ENCODE results near the gene EMP2.
"Not testable (repeated sequence)": the region's sequence is repeated elsewhere in the genome, so short reads cannot be mapped to it uniquely, and the experiment has no call there.

EMP2 gene

GRCh38 chr16:10579575-10579964, 828 bp downstream of the EMP2 start:
- in situ Hi-C loops (cut with MboI; ENCODE audit: low sequenced_read_pairs): no loop called here

GRCh38 chr16:10578474-10579316, 1.7 kb downstream of the EMP2 start:
- in situ Hi-C loops (cut with MboI; ENCODE audit: low sequenced_read_pairs): no loop called here

DNA sequence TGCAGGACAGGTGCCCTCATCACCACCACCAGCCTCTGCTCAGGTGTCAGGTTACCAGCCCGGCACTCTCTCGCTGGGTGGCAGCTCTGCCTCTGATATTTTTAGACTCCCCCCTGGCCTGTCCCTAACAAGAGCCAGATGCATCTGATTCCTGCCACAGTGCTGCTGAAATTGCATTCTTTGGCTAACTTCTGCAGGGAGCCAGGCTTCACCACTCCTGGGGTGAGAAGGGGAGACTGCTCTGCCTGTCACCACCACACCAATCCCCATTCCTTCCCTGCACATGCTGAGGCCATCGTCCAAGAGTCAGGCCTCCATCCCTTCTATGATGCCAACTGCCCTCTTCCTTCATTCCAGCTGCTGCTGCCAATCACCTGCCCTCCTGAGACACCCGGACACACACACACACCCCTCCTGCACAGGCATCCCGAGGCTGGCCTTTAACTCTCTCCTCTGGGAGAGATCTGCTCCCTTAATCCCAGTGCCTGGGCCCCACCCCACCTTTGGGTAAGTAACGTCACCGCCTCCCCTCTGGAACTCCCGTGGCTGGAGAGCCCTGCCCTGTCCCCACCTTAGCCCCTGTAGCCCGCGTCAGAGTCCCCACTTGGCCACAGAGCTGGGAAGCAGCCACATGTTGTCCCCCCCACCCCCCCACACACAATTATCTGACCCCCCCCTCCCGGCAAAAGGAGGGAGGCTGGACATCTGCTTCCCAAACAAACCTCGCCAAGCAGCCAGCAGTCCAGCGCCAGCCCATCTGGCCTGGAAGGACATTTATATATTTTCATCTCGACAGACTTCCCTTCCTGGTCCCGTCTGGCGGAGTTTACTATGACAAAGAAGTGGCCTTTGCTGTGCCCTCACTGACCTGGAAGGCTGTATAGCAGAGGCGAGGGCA, 2.8 kb downstream of the EMP2 start:
- in situ Hi-C loops (cut with MboI; ENCODE audit: low sequenced_read_pairs): no loop called here

GRCh38 chr16:10576390-10577304, 3.8 kb downstream of the EMP2 start:
- in situ Hi-C loops (cut with MboI; ENCODE audit: low sequenced_read_pairs): no loop called here

GRCh38 chr16:10575506-10576130, 4.8 kb downstream of the EMP2 start:
- in situ Hi-C loops (cut with MboI; ENCODE audit: low sequenced_read_pairs): no loop called here

DNA sequence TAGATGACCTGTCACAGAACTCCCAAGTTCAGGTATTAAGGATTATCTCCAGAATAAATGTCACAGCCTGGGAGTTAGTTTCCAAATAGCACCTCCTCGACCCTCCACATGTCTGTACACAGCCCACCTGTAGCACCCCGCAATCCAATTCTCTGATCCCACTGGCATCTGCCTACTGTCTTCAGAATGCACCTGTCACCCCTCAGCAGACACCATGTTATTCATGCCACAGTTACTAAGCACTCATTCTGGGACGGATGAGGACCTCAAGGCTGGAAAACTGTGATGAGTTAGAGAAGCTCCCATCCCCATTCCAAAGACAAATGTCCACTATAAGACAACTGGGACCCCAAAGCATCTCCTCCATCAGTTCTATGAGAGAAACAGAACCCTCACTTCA, 7.8 kb downstream of the EMP2 start:
- in situ Hi-C loops (cut with MboI; ENCODE audit: low sequenced_read_pairs): no loop called here

DNA sequence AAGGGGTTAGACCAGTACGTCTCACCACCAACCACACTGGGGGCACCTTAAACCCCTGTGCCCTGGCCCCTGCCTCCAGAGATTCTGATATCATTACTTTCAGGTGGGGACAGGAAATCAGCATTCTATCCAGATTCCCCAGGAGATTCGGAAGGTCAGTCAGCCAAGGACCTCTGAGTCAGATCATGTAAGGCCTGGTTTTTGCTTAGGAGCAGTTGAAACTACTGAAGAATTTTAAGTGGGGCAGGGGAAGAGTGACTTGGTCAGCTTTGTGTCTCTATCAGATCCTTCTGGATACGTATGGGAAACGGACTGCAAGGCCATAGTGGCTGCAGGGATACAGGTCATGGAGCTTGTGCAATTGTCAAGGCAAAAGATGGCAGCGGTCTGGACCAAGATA, 9.0 kb downstream of the EMP2 start:
- in situ Hi-C loops (cut with MboI; ENCODE audit: low sequenced_read_pairs): no loop called here

DNA sequence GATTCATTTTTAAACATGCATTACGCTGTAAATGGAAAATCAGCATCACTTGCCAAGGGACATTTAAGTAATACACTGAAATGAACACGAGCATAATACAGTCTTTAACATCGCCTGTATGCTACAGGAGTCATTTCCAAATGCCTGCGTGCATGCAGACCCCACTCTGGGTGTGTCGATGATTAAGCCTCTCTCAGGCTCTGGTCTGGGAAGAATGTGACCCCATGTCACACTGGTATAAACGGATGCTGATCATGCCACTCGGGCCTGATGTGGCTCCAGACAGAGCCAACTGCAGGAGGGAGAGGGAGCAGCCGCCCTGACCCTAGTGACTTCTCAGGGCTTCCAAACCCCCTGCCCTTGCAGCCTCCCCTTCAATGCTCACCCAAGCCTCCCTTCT, 10.8 kb downstream of the EMP2 start:
- in situ Hi-C loops (cut with MboI; ENCODE audit: low sequenced_read_pairs): no loop called here

GRCh38 chr16:10566613-10567012, 13.8 kb downstream of the EMP2 start:
- in situ Hi-C loops (cut with MboI; ENCODE audit: low sequenced_read_pairs): no loop called here

DNA sequence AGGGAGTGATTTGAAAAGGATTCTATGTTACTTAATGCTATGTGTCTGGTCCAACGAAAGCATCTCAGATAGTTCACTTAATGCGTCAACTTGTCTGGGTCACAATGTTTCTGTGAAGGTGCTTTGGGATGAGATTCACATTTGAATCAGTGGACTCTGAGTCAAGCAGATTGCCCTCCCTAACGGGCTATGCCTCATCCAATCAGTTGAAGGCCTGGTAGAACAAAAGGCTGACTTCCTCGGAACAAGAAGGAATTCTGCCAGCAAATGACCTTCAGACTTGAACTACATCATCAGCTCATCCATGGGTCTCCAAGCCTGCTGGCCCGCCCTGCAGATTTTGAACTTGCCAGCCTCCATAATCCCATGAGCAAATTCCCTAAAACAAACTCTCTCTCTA, 15.2 kb downstream of the EMP2 start:
- in situ Hi-C loops (cut with MboI; ENCODE audit: low sequenced_read_pairs): no loop called here

- in situ Hi-C loops (cut with MboI; ENCODE audit: low sequenced_read_pairs): no loop called here
These were observed 15.8 kb downstream of the EMP2 start for GRCh38 chr16:10564591-10564990.

DNA sequence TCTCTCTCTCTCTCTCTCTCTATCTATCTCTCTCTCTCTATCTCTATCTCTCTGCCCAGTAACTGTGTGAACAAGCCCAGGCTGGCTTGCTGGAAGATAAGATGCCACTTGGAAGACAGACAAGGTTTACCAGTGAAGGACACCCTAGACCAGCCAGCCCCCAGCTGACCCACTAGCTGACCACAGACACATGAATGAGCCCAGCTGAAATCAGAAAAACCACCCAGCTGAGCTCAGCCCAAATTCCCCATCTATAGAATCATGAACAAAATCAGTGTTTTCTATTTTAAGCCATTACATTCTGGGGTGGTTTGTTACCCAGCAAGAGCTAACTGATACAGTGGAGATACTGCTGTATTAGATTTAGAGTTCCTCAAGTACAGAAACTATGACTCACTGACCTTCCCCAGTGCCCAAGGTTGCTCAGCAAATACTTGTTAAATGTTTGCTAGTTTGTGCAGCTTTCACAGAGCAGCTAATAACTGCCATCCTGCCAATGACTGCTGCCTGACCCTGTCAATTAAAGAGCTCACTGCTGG, 18.0 kb downstream of the EMP2 start:
- in situ Hi-C loops (cut with MboI; ENCODE audit: low sequenced_read_pairs): no loop called here

DNA sequence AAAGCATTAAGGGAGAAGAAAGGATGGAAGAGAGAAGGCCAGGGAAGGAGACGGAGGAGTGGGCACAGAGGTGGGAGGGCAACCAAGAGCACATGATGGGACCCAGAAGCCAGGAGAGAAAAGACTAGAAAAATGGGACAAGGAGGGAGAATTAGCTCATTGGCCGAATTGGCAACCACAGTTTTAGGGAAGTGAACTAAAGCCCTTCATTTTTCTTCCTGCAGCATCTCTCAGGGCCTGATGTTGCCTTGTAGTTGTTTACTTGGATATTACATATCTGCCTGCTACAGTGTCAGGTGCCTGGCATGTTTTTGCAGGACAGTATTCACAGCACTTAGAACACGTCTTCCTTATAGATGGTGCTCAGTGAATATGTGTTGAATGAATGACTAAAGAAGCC, 19.0 kb downstream of the EMP2 start:
- in situ Hi-C loops (cut with MboI; ENCODE audit: low sequenced_read_pairs): no loop called here

GRCh38 chr16:10561001-10561400, 19.4 kb downstream of the EMP2 start:
- in situ Hi-C loops (cut with MboI; ENCODE audit: low sequenced_read_pairs): no loop called here

- in situ Hi-C loops (cut with MboI; ENCODE audit: low sequenced_read_pairs): not testable (repeated sequence)
These were observed 20.6 kb downstream of the EMP2 start for GRCh38 chr16:10559792-10560191.

DNA sequence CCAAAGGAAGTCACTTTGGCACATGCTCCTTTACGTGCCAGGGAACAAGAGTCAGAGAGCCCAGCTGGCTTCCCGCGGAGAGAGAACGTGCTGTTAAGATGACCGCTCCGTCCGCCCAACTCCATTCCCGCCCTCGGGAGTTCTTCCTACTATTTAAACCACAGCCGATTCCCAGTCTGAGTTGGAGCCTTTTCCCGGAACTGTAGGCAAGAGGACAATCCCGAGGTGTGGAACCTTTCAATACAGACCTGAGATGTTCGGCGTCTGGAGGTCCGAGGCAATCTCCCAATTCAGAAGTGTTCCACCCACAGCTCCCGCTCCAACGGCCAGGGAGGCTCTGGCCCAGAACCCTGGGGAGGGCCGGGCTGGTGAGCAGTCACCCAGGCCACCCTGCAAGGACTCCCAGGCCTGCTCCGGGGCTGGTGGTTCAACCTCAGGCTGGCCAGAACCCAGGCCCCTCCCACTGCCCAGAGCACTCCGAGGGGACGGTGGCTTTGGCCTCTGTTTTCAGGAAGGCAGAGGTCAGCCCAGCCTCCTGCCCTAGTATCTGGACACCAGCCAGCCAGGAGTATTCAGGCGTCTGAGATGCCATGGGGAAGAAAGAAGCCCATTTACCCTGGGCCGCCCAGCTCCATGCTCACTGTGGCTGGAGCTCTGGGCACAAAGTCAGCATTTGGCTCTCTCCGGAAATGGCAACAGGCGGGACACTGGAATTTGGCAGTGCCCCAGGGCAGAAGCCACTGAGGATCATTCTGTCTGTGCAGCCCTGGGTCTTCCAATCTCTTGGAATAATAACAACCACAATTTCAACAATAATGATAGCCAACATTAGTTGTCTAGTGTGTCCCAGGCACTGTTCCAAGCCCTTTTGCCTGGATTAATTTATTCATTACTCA, 21.4 kb downstream of the EMP2 start:
- in situ Hi-C loops (cut with MboI; ENCODE audit: low sequenced_read_pairs): no loop called here

DNA sequence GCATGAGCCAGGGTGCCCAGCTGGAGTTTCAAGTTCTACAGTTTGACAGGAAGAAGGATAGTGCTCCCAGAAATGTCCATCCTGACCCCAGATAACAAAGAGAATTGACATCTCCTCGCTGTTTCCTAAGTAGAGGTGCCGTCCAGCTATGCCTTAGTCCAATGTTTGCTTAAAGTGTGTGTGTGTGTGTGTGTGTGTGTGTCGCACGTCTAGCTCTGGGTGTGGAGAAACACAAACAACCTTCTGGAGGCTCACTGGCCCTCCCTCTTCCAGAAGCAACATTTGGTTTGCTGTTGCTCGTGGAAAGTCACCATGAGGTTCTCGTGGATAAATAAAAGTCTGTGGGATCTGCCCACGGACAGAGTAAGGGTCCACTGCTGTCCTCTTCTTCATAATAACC, 22.1 kb downstream of the EMP2 start:
- in situ Hi-C loops (cut with MboI; ENCODE audit: low sequenced_read_pairs): no loop called here

- in situ Hi-C loops (cut with MboI; ENCODE audit: low sequenced_read_pairs): no loop called here
These were observed 22.6 kb downstream of the EMP2 start for GRCh38 chr16:10557750-10558149.

- in situ Hi-C loops (cut with MboI; ENCODE audit: low sequenced_read_pairs): no loop called here
These were observed 24.2 kb downstream of the EMP2 start for GRCh38 chr16:10556236-10556635.
